Loucy (cell line): ENCODE data around the gene TMEM156.
A peak's percentile ranks its signal among the peaks of the same experiment; 100 is the strongest.

Experiments used
- H2AFZ ChIP-seq: fragments of 200-600 bp; sonication (generic); 2 replicates; pipeline ENCODE4 v1.6.0; 2016; ENCODE audit warnings: antibody characterized with exemption, mild to moderate bottlenecking, low read length, moderate library complexity
- H3F3A ChIP-seq: fragments of 200-600 bp; 2 replicates; pipeline ENCODE4 v1.6.0; 2016; ENCODE audit warnings: antibody characterized with exemption, low read depth, mild to moderate bottlenecking
- H3K27me3 ChIP-seq: fragments of 200-600 bp; sonication (generic); 2 replicates; pipeline ENCODE4 v1.6.1; 2014; ENCODE audit warnings: low read length, mild to moderate bottlenecking; ENCODE audit not compliant: insufficient read depth, poor library complexity, severe bottlenecking
- H3K36me3 ChIP-seq: fragments of 200-600 bp; sonication (generic); 2 replicates; pipeline ENCODE4 v1.6.1; 2016; ENCODE audit warnings: low read length; ENCODE audit not compliant: insufficient read depth
- H3K4me1 ChIP-seq: fragments of 200-600 bp; sonication (generic); 2 replicates; pipeline ENCODE4 v1.5.1; 2014; ENCODE audit warnings: low read length, mild to moderate bottlenecking; ENCODE audit not compliant: insufficient read depth, poor library complexity, severe bottlenecking
- H3K4me2 ChIP-seq: fragments of 200-600 bp; sonication (generic); 2 replicates; pipeline ENCODE4 v1.6.0; 2014; ENCODE audit warnings: antibody characterized with exemption, low read length, low read depth, mild to moderate bottlenecking; ENCODE audit not compliant: poor library complexity, severe bottlenecking
- H3K4me3 ChIP-seq: fragments of 200-600 bp; sonication (generic); 2 replicates; pipeline ENCODE4 v1.5.1; 2014; ENCODE audit warnings: low read length, mild to moderate bottlenecking, mixed read lengths; ENCODE audit not compliant: poor library complexity, severe bottlenecking
- H3K79me2 ChIP-seq: fragments of 200-600 bp; sonication (generic); 2 replicates; pipeline ENCODE4 v1.6.1; 2014; ENCODE audit warnings: low read length; ENCODE audit not compliant: insufficient read depth
- H3K9ac ChIP-seq: fragments of 200-600 bp; sonication (generic); 2 replicates; pipeline ENCODE4 v1.6.0; 2014; ENCODE audit warnings: mild to moderate bottlenecking, low read depth, low read length, moderate library complexity; ENCODE audit not compliant: poor library complexity, severe bottlenecking
- H3K9me2 ChIP-seq: fragments of 200-600 bp; sonication (generic); replicated peaks from 2 replicates; pipeline ENCODE4 v1.6.1; 2016; ENCODE audit warnings: low read depth, low read length, mixed read lengths
- H3K9me3 ChIP-seq: fragments of 200-600 bp; sonication (generic); 2 replicates; pipeline ENCODE4 v1.6.1; 2014; ENCODE audit warnings: mild to moderate bottlenecking, antibody characterized with exemption, low read length, low read depth; ENCODE audit not compliant: insufficient read depth
- H4K20me1 ChIP-seq: fragments of 200-600 bp; sonication (generic); 2 replicates; pipeline ENCODE4 v1.6.0; 2014; ENCODE audit warnings: antibody characterized with exemption, low read length, mild to moderate bottlenecking; ENCODE audit not compliant: insufficient read depth, poor library complexity, severe bottlenecking
- EZH2phosphoT487 ChIP-seq: fragments of 200-600 bp; IDR thresholded peaks from 2 replicates; pipeline ENCODE4 v1.6.1; 2018; ENCODE audit warnings: antibody characterized with exemption, mild to moderate bottlenecking, moderate library complexity, borderline replicate concordance
- TF ChIP-seq, protein P1 (sequence below): fragments of 200-600 bp; sonication (generic); conservative IDR thresholded peaks from 2 replicates; pipeline ENCODE4 v1.5.1; 2014; ENCODE audit warnings: mild to moderate bottlenecking, antibody characterized with exemption, low read length

The TMEM156 gene

DNA sequence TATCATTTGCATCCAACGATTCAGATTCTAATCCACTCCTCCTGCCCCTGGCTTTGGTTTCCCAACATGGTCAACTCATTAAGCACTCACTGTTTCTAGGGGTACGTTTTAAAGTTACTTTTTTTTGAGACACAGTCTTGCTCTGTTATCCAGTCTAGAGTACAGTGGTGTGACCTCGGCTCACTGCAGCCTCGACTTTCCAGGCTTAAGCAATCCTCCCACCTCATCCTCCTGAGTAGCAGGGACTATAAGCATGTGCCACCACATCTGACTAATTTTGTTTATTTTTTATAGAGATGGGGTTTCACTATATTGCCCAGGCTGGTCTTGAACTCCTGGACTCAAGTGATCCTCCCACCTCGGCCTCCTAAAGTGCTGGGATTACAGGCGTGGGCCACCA, 48.9 kb downstream of the TMEM156 start:
- H3K4me2 ChIP-seq = peak overlapping the region; percentile 74
- H3K9me3 ChIP-seq = no peaks in the 10 kb centered on the region
- no peaks in the 10 kb centered on the region for H3K9me2 ChIP-seq
- H3K36me3 ChIP-seq = no peaks in the 10 kb centered on the region
- peak overlapping the region; percentile 64 for H3K4me3 ChIP-seq
- H3K4me1 ChIP-seq = peaks cover 76% of the 10 kb centered on the region
- H4K20me1 ChIP-seq = no peaks in the 10 kb centered on the region
- TF ChIP-seq, protein P1, sequence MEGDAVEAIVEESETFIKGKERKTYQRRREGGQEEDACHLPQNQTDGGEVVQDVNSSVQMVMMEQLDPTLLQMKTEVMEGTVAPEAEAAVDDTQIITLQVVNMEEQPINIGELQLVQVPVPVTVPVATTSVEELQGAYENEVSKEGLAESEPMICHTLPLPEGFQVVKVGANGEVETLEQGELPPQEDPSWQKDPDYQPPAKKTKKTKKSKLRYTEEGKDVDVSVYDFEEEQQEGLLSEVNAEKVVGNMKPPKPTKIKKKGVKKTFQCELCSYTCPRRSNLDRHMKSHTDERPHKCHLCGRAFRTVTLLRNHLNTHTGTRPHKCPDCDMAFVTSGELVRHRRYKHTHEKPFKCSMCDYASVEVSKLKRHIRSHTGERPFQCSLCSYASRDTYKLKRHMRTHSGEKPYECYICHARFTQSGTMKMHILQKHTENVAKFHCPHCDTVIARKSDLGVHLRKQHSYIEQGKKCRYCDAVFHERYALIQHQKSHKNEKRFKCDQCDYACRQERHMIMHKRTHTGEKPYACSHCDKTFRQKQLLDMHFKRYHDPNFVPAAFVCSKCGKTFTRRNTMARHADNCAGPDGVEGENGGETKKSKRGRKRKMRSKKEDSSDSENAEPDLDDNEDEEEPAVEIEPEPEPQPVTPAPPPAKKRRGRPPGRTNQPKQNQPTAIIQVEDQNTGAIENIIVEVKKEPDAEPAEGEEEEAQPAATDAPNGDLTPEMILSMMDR = no peak
- TF ChIP-seq EZH2phosphoT487 = no peak
- H3K79me2 ChIP-seq = peaks cover 18% of the 10 kb centered on the region
- no peak overlapping the region for H2AFZ ChIP-seq
- H3K27me3 ChIP-seq = no peaks in the 10 kb centered on the region
- peaks cover 5% of the 10 kb centered on the region; the same call in 1 of the 2 replicates for H3F3A ChIP-seq
- peak overlapping the region; percentile 57 for H3K9ac ChIP-seq

DNA sequence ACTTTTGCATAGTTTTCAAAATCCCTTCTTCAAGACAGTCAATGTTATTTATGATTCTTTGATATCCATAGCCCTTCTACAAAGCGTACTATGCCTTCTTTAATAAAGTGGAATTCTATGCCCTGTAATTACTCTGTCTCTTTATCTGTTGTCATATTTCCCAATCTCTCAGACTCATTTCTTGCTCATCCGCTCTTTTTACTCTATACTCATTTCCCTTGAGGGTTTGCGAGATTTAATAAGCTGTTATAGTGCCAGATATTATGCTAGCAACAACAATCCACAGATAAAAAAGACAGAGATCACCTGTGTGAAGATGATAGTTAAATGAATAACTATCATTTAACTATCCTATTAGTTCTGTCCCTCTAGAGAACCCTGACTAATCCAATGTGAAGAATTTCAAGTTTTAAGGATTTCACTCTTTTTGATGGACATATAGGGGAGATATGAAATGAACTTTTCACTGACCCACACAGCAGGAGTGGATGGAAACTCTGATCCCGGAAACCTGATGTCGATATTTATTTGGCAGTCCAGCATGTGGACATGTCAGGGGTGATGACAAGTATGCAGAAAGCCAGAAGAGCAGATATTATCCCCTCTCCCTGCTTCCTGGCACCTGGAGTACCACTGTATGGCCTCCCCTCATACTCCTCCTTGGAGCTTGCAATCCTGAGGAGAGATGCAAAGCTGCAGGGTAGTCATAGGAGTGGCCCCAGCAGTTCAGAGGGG, 49.7 kb downstream of the TMEM156 start:
- H3K4me3 ChIP-seq = peak overlapping the region; percentile 64
- H4K20me1 ChIP-seq = no peaks in the 10 kb centered on the region
- H3K9ac ChIP-seq = peak overlapping the region; percentile 57
- no peak overlapping the region for H2AFZ ChIP-seq
- peak overlapping the region; percentile 74 for H3K4me2 ChIP-seq
- peaks cover 75% of the 10 kb centered on the region for H3K4me1 ChIP-seq
- H3K36me3 ChIP-seq = no peaks in the 10 kb centered on the region
- no peaks in the 10 kb centered on the region for H3K9me2 ChIP-seq
- peaks cover 5% of the 10 kb centered on the region; the same call in 1 of the 2 replicates for H3F3A ChIP-seq
- TF ChIP-seq, protein P1 = no peak
- TF ChIP-seq EZH2phosphoT487 = no peak
- no peaks in the 10 kb centered on the region for H3K9me3 ChIP-seq
- H3K79me2 ChIP-seq = peaks cover 18% of the 10 kb centered on the region
- no peaks in the 10 kb centered on the region for H3K27me3 ChIP-seq

DNA sequence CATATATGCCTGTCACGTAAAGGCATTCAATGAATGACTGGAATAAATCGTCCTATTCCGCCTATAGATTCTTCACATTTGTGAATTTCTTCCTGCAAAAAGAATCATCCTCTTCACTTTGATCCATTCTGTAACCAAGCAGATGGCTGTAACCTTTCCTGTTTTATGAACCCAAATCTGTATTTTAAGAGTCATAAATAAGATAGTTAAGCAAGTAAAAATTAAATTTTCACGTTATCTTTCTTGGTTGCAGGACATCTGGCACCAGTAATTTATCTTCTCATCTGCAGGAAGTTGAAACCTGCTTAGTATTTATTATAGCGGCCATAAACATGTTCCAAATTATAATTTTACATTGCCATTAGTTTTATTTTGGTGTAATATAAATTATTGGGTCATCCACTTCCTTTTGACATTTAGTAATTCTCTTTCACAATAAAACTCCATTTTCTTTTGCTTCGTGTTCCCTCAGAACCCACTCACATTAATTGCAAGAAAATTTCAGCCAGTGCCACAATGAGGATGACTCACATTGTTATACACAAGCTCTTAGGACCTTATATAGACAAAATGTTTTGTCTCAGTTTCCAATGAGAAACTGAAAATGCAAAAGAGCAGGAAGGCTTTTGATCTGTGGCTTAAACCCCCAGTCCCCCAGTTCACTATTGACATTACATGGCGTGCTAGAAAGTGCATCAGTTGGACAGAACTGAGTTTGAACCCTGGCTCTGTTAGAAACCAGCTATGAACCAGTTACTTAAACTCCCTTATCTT, 51.1 kb downstream of the TMEM156 start:
- Histone ChIP-seq H3K9ac (peak overlapping the region; percentile 57), H3K4me2 (peak overlapping the region; percentile 74), H3K9me3 (no peaks in the 10 kb centered on the region), H3K27me3 (no peaks in the 10 kb centered on the region), H3K79me2 (peaks cover 18% of the 10 kb centered on the region), H3K4me3 (peak overlapping the region; percentile 64), H3K9me2 (no peaks in the 10 kb centered on the region), H2AFZ (no peak overlapping the region), H3K4me1 (peaks cover 67% of the 10 kb centered on the region), H3F3A (peaks cover 5% of the 10 kb centered on the region; the same call in 1 of the 2 replicates), H4K20me1 (no peaks in the 10 kb centered on the region), H3K36me3 (no peaks in the 10 kb centered on the region)
- TF ChIP-seq, protein P1 = no peak
- peak; percentile 27; the same call in 1 of the 2 replicates for TF ChIP-seq EZH2phosphoT487
